Activated naive CD4-positive, alpha-beta T cell treated with anti-CD3 and anti-CD28 coated beads, Interleukin-2, amount 50 U/mL, for 72 hours (primary cell): ENCODE measurements around the gene APEX2. TPM values are rescaled to one million over a fixed set of nuclear protein-coding genes. Genes with fewer than 3 reads are reported as not detected.
A peak's percentile ranks its signal among the peaks of the same experiment; 100 is the strongest.
"Not testable (repeated sequence)": the region's sequence is repeated elsewhere in the genome, so short reads cannot be mapped to it uniquely, and the experiment has no call there.

ENCODE experiments used
- ATAC-seq, 2 donors: fragments of 150-1000 bp; cut with Tn5 transposase; 2 replicates each; pipeline ENCODE4 v1.10.0; 2021; ENCODE audit warnings: mild to moderate bottlenecking in 2 of 2, moderate library complexity in 2 of 2
- DNase-seq, 2 donors: peaks; one replicate each; pipeline ENCODE4 v3.0.0; 2021 to 2022; ENCODE audit warnings: low spot score in 2 of 2
- H3K27ac Mint-ChIP-seq, 2 donors: one replicate each; pipeline ENCODE4 v1.8.0; 2022; ENCODE audit warnings: mild to moderate bottlenecking in 2 of 2, mixed read lengths in 2 of 2
- H3K36me3 Mint-ChIP-seq, 2 donors: one replicate each; pipeline ENCODE4 v1.8.0; 2022; ENCODE audit warnings: mixed read lengths in 2 of 2
- H3K9me3 Mint-ChIP-seq, 2 donors: one replicate each; pipeline ENCODE4 v1.8.0; 2022; ENCODE audit warnings: mixed read lengths in 2 of 2
- total RNA-seq, 2 donors: library from RNA; stranded (reverse); gene quantifications; one replicate each; pipeline ENCODE4 v1.2.3, GENCODE V29; 2022

APEX2 gene
- 10 to 100 TPM; 34.6 to 40.0 TPM for total RNA-seq

- peak; percentile 93 to 95 for ATAC-seq
- H3K36me3 Mint-ChIP-seq = peaks cover 14 to 19% of the 10 kb centered on the region in 2 donors
Observed at GRCh38 chrX:54999717-55000598, at the start of gene APEX2. TSS of gene APEX2 (plus strand) at chrX:55000363. CDS start at chrX:55000423, 60 bp downstream.

GRCh38 chrX:54950730-54951375 lies 49.3 kb upstream of the APEX2 start:
- ATAC-seq = no peak
- DNase-seq = no peak
- Mint-ChIP-seq H3K36me3 (no peaks in the 10 kb centered on the region), H3K9me3 (no peaks in the 10 kb centered on the region), H3K27ac (no peak overlapping the region)

More at GRCh38 chrX:54999717-55000598, at the start of gene APEX2:
- Mint-ChIP-seq H3K9me3 (no peaks in the 10 kb centered on the region), H3K27ac (peak within 1 kb of the TSS; percentile 92 to 97)
- peak; percentile 74 to 88 for DNase-seq

- Mint-ChIP-seq H3K36me3 (no peaks in the 10 kb centered on the region), H3K27ac (peak overlapping the region in 1 of 2 donors; percentile 67), H3K9me3 (no peaks in the 10 kb centered on the region)
- DNase-seq (no peak), ATAC-seq (no peak)
Observed at GRCh38 chrX:54961750-54962149, 38.4 kb upstream of the APEX2 start.

- ATAC-seq = no peak
- H3K27ac Mint-ChIP-seq = peak overlapping the region in 1 of 2 donors; percentile 41
- no peaks in the 10 kb centered on the region for H3K36me3 Mint-ChIP-seq
Observed at GRCh38 chrX:54964766-54965497, 35.2 kb upstream of the APEX2 start.

GRCh38 chrX:54977387-54977786 lies 22.8 kb upstream of the APEX2 start:
- ATAC-seq = no peak
- no peaks in the 10 kb centered on the region for H3K9me3 Mint-ChIP-seq

More at GRCh38 chrX:54964766-54965497, 35.2 kb upstream of the APEX2 start:
- no peaks in the 10 kb centered on the region for H3K9me3 Mint-ChIP-seq
- DNase-seq = no peak

GRCh38 chrX:54978448-54978847 lies 21.7 kb upstream of the APEX2 start:
- no peaks in the 10 kb centered on the region for H3K9me3 Mint-ChIP-seq
- H3K27ac Mint-ChIP-seq = no peak overlapping the region
- no peaks in the 10 kb centered on the region for H3K36me3 Mint-ChIP-seq
- DNase-seq (no peak), ATAC-seq (no peak)

More at GRCh38 chrX:54977387-54977786, 22.8 kb upstream of the APEX2 start:
- no peaks in the 10 kb centered on the region for H3K36me3 Mint-ChIP-seq
- H3K27ac Mint-ChIP-seq = no peak overlapping the region
- no peak for DNase-seq

GRCh38 chrX:54979432-54979831 lies 20.7 kb upstream of the APEX2 start:
- ATAC-seq = no peak
- DNase-seq = no peak
- no peaks in the 10 kb centered on the region for H3K9me3 Mint-ChIP-seq
- H3K36me3 Mint-ChIP-seq = no peaks in the 10 kb centered on the region
- H3K27ac Mint-ChIP-seq = no peak overlapping the region

GRCh38 chrX:54980334-54980733 lies 19.8 kb upstream of the APEX2 start:
- DNase-seq = no peak
- H3K27ac Mint-ChIP-seq = no peak overlapping the region
- no peaks in the 10 kb centered on the region for H3K9me3 Mint-ChIP-seq
- H3K36me3 Mint-ChIP-seq = no peaks in the 10 kb centered on the region
- ATAC-seq = no peak

GRCh38 chrX:54983306-54983705 lies 16.9 kb upstream of the APEX2 start:
- DNase-seq, H3K36me3 Mint-ChIP-seq, H3K27ac Mint-ChIP-seq, ATAC-seq, H3K9me3 Mint-ChIP-seq: not testable (repeated sequence)

GRCh38 chrX:54991706-54992105 lies 8.5 kb upstream of the APEX2 start:
- DNase-seq (no peak), ATAC-seq (no peak)
- no peaks in the 10 kb centered on the region for H3K9me3 Mint-ChIP-seq
- no peak overlapping the region for H3K27ac Mint-ChIP-seq
- no peaks in the 10 kb centered on the region for H3K36me3 Mint-ChIP-seq

GRCh38 chrX:54992911-54993622 lies 7.1 kb upstream of the APEX2 start:
- H3K9me3 Mint-ChIP-seq = no peaks in the 10 kb centered on the region
- ATAC-seq = no peak
- DNase-seq = no peak
- no peak overlapping the region for H3K27ac Mint-ChIP-seq
- no peaks in the 10 kb centered on the region for H3K36me3 Mint-ChIP-seq

GRCh38 chrX:54994099-54994498 lies 6.1 kb upstream of the APEX2 start, which contains the start of gene PFKFB1:
TSS of gene PFKFB1 (minus strand) at chrX:54994188. CDS start at chrX:54994007, 181 bp downstream.
- H3K9me3 Mint-ChIP-seq = no peaks in the 10 kb centered on the region
- no peak for DNase-seq
- no peaks in the 10 kb centered on the region for H3K36me3 Mint-ChIP-seq
- ATAC-seq = no peak
- no peak within 1 kb of the TSS for H3K27ac Mint-ChIP-seq

GRCh38 chrX:54994668-54995351 lies 5.4 kb upstream of the APEX2 start:
- no peak for ATAC-seq
- Mint-ChIP-seq H3K36me3 (no peaks in the 10 kb centered on the region), H3K9me3 (no peaks in the 10 kb centered on the region), H3K27ac (no peak overlapping the region)
- DNase-seq = no peak

- H3K27ac Mint-ChIP-seq = no peak overlapping the region
- ATAC-seq (no peak), DNase-seq (no peak)
- H3K9me3 Mint-ChIP-seq = no peaks in the 10 kb centered on the region
- H3K36me3 Mint-ChIP-seq = peaks cover 4 to 5% of the 10 kb centered on the region in 2 donors
Observed at GRCh38 chrX:54995621-54996020, 4.5 kb upstream of the APEX2 start.

GRCh38 chrX:55004231-55004630 lies 4.1 kb downstream of the APEX2 start:
- no peak for DNase-seq
- H3K36me3 Mint-ChIP-seq = peaks cover 25 to 34% of the 10 kb centered on the region in 2 donors
- H3K27ac Mint-ChIP-seq = peak overlapping the region in 1 of 2 donors; percentile 29

GRCh38 chrX:55005256-55005655 lies 5.1 kb downstream of the APEX2 start:
- DNase-seq (no peak), ATAC-seq (no peak)
- H3K27ac Mint-ChIP-seq = no peak overlapping the region

More at GRCh38 chrX:55004231-55004630, 4.1 kb downstream of the APEX2 start:
- no peak for ATAC-seq
- no peaks in the 10 kb centered on the region for H3K9me3 Mint-ChIP-seq

More at GRCh38 chrX:55005256-55005655, 5.1 kb downstream of the APEX2 start:
- Mint-ChIP-seq H3K9me3 (no peaks in the 10 kb centered on the region), H3K36me3 (peaks cover 23 to 34% of the 10 kb centered on the region in 2 donors)
